GM21717 (cell line): ENCODE results near the gene IQCH.
A peak's percentile ranks its signal among the peaks of the same experiment; 100 is the strongest.

Experiments used
- ATAC-seq: cut with Tn5 transposase; IDR thresholded peaks from one replicate; pipeline ENCODE4 v1.9.1; 2021; ENCODE audit warnings: mild to moderate bottlenecking, moderate library complexity; ENCODE audit not compliant: unreplicated experiment

The IQCH gene

DNA sequence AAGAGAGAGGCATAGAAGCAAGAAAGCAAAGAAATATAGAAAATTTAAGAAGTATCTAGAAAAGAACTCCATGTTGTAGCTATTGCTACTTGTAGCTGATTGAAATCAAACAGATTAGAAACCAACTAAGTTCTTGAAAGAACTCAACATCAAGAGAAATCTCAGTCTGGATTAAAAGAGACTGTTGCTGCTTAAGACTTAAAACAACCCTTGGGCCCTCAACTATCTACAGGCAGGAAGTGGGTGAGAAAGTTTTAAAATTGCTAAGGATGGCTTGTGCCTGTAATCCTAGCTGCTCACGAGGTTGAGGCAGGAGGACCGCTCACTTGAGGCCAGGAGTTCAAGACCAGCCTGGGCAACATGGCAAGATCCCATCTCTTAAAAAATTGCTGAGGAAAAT, 227.1 kb downstream of the IQCH start:
- no peak for ATAC-seq

DNA sequence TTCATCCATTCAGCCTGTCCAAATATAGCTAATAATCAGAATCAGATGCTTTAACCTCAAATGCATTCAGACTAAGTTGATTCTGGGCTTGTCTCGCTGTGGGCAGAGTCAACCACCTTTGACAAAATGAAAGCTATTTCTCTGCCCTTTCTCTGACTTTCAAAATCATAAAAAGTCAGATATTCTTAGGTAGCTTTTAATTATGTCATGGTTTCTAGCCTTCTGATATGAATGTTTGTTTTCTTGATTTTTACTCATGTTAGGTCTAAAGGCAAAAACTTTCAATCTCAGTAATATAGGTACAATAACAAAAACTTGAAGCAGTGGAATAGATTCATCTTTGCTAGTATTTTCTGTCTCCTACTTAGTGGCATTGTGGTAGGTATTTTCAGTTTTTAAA, 241.0 kb downstream of the IQCH start:
- ATAC-seq: no peak

DNA sequence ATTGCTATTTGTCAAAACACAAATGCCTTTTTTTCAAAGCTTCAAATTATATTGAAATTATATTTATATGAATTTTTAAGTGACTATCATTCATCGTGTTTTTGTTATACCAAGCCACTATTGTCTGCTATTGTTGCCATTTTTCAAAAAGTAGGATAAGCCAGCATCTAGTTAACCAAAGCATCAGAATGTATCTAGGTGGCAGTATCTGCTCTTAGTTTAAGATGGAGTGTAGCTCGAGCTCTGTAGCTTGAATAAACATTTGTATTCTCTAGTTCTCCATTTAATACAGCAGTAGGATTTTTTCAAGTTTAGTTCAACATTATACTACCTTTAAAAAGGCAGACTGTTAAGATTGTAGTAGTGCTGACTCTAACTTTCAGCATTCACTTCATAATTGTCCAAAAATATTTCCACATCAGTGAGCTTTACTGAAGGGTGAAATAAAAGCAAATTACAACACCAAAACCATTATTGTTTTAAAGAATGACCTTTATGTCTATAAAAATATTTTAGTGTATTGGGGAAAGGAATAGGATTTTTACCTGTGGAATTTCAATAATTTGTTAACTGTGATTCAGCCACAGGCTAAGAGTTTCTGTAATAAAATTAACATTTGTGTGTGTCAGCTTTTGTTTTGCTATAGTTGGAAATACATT, 246.7 kb downstream of the IQCH start:
- no peak for ATAC-seq

DNA sequence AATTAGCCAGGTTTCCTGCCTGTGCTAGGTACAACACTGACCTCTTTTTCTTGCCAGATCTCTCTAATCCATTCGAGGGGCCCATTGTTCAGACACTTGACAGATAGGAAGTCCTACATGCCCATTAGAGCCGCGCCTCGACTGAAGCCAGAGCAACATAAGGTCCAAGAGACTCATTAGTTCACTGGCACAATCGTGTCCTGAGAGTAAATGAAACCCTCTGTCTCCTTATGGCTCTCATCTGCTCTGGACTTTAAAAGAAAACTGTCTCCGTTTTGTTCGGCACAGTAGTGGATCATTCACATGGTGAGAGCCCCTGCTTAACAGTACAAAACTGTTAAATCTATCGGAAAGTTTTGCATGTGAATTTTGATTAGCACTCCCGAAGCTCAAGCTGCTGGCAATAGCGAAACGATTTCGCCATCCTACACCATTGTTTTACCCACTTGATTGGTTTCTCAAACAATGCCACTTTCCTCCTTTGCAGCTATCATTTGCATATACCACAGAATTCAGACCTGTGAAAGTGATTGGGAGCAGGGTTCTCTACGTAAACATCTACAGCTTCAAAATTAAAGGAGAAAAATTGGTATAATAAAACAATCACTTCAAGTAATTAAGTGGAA, 247.4 kb downstream of the IQCH start:
- no peak for ATAC-seq

DNA sequence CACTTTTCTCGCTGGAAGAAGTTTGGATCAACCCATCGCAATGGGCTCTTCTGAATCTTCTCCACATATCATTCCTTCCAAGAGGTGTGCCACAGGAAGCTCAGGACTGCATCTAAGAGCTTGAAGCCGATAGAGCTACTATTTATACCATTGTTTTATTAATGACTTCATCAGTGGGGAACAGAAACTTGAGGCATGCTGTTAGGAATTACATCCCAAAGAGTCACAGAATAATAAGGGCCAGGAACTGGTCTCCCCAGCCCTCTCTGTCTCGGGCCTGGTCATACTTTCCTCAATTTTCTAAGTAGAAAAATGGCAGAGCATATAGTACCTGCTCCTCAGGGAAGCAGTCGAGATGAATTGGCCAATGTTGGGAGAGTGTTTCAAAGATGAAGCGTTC, 249.5 kb downstream of the IQCH start:
- no peak for ATAC-seq

DNA sequence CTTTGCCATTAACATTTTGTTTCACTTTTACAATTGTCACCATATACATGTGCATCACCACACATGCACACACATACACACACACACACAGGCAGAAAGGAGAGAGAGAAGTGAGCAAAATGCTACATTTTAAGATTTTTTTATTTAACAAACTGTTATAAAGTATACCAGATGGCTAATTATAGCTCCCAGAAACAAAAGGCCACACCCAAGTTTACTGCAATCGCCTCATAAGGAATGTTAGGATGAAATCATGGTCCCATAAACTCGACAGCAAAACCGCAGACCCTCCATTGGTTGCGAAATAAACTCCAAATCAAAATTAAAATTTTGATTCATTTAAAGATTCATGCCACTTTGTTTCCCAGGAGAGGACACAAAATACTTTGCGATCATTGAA, 250.2 kb downstream of the IQCH start:
- no peak for ATAC-seq

DNA sequence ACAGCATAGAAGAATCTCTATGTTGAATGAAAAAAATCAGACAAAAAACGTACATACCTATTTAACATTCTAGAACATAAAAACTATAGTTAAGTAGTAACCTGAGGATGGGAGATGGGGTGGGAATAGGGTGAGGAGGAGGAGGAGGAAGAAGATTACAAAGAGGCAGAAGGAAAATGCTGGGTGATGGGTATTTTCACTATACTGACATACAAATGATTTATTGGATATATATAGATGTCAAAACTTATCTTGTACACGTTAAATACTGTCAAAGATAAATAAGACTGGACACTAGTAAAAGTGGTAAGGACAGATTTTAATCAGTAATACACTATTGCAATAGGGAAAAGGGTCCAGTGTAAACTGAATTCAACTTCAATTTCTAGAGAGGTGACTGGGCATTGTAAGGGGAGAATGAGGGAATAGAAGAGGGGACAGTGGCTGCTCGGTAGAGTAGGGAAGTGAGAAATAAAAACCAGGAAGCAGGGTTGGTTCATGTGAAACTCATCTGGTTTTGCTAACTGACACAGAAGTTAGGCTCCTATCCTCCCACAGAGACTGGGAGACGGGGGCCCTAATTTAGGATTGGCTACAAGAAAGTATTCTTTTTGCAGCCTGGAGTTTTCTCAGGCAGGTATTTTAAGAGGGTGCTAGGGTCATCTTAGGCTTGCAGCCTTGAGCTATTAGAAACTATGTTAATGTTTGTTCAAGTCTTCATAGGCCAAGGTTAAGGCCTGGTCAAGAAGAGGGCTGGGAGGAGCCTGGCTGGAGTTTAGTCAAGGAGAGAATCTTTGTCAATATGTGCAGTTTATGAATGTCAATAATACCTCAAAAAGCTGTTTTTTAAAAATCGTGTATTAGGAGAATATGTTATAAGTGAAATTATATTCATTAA, 251.3 kb downstream of the IQCH start:
- ATAC-seq: no peak

DNA sequence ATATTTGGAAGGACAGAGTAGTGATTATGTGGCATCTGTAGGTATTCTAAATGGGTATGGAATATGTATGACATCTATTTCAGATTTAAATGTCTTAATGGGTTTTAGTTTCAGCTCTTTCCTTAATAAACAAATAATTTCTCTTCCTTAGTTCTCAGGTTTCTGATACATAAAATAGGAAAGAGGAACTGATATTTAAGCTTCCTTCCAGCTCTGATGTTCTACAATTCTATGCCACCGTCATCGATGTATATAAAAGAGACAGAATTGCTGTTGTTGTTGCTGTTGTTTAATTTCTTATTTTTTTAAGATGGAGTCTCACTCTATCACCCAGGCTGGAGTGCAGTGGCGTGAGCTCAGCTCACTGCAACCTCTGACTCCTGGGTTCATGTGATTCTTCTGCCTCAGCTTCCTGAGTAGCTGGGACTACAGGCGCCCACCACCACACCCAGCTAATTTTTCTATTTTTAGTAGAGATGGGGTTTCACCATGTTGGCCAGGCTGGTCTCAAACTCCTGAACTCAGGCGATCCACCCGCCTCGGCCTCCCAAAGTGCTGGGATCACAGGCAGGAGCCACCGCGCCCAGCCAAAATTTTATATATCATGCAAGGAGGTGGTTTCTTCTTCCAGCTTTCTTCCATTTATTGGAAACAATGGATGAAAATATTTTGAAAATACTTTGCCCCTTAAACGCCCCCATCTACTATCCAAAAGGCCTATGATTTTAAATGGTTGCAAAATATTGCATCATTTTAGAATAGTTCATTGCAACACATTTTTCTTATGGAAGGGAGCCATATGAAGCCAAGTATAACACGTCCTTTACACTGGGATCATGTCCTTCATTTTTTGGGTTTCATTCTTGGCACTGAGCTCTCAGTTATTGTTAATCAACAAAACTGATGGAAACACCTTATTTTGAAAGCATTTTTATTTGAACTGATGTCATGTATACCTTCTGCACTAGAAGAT, 252.5 kb downstream of the IQCH start:
- no peak for ATAC-seq

DNA sequence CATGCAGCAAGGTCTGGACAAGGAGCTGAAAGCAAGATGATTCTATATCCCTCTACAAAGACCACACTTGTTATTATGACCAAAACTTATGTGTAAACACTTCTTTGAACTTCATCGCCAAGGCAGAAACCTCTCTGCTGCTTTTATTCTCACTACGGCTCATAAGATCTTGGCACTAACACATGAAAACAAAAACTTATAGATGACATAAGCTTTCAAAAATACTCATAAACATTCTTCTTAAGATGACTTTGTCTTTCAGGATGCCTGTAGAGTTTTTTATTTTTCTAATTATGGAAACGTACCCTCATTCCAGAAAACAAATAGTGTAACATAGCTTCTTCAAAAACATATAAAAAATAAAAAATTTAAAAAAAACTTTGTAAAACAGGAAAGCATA, 253.8 kb downstream of the IQCH start:
- no peak for ATAC-seq

DNA sequence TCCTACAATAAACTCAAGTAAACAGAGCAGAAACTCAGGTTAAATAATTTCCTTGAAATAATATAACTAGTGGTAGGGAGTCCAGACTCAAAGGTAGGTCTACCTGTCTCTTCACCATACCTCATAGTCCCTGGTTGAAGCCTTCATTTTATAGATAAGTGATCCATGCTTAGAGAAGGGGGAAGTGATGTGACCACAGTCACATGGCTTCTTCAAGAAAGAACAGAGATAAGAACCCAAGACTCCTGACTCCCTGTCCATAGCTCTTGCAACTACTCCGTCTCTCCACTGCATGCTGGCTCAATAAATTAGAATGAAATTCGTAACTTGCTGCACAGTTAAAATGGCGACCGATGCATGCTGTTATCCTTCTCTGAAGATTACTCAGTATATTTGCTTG, 255.3 kb downstream of the IQCH start:
- no peak for ATAC-seq

DNA sequence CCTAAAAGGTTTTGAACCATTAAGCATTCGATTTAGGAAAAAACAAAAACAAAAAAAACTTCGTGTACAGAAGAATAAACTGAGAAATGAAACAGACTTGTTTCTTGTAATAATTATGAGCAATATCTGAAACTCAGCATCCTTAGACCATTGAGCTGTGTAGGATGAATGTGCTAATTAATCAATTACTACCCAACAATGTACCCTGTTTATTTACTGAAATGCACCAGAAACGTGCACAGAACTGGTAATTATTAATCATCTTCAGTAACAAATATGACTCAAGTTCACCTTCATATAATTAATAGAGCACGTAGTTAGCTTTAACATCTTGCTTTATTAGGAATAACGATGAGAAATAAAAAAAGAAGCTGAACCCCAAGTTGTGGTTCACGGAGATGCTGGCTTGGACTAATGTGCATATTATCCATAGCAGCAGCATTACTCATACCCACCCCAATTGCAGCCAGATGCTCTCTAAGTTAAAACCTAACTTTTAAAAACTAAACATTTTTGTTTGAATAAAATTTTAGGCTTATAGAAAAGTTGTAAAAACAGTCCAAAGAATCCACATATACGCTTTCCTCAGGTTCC, 256.1 kb downstream of the IQCH start:
- ATAC-seq: no peak

DNA sequence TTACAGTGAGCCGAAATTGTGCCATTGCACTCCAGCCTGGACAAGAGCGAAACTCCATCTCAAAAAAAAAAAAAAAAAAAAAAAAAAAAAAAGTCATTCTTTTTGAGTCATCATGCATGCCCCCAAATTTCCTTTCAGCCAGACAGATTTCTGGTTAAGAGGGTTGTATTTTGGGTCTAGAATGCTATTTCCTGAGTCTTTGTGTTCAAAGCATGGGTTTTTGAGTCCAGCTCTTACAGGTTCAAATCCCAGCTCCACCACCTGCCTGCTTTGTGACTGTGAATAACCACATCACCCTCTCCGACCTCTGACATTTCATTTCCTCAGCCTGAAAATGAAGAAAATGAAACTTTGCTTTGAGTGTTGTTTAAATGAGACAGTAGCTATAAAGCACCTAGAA, 257.0 kb downstream of the IQCH start:
- no peak for ATAC-seq

DNA sequence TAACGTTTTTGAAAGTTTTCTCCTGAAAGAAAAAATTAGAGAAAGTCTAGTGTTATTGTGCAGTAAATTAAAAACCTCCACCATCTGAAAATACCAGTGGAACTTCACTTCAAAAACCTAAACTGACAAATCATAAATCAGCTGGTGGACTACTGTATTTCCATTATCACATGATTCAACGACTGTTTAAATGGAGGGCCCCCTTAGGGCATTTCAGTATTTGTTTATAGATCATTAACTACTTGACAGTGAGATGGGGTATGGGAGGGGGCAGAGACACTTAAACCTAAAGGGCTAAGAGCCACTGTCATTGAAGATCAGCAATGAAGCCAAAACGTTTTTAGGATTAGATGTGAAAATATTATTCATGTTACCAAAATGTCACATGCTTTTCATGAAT, 257.6 kb downstream of the IQCH start:
- ATAC-seq: no peak

DNA sequence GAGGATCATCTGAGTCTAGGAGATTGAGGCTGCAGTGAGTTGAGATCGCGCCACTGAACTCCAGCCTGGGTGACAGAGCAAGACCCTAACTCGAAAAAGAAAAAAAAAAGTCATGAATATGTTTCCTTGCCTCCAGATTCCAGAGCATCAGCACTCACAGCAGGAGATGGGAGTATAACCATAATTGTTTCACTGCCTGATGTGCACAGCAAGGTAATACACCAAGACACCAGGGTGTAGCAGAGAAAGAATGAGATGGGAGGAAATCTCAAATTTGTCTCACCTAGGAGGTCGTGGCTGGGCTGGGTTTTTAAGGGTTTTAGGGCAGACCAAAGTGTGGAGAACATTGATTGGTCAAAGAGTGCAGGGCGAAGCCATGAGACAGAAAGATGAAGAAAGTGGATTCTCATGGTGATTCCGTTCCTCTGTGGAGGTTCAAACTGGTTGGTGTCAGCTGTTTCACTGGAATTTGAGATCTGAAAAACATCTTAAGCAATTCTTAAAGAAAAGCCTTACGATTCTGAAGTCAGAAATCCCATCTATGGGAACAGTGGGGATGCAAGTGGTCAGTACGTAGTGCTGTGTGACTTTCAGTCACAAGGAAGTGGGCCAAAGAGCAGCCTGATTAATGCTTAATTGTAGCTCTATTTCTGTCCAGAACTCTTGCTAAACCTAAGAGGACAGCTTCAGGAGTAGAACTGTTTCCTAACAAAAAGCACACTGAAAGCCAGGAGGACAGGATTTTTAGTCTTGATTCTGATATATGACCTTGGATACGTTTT, 258.5 kb downstream of the IQCH start:
- ATAC-seq: no peak

DNA sequence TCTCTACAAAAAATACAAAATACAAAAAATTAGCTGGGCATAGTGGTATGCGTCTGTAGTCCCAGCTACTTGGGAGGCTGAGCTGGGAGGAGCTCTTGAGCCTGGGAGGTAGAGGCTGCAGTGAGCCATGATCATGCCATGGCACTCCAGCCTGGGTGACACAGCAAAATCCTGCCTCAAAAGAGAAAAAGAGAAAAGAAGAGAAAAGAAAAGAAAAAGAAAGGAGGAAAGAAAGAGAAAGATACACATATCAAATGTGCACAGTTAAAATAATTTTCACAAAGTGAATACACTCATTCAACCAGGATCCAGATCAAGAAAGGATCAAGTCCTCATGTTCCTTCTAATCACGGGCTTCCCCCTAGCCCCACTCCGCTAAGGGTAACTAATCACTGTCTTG, 260.5 kb downstream of the IQCH start:
- ATAC-seq: no peak

DNA sequence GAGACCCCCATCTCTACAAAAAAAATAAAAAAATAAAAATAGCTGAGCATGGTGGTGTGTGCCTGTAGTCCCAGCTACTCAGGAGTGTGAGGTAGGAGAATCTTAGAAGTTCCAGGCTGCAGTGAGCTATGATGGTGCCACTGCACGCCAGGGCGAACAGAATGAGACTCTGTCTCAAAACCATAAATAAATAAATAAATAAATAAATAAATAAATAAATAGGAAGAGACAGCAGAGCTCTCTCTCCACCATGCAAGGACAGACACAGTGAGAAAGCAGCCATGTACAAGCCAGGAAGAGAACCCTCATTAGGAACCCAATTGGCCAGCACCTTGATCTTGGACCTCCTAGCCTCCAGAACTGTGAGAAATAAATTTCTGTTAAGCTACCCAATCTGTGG, 261.0 kb downstream of the IQCH start:
- no peak for ATAC-seq

DNA sequence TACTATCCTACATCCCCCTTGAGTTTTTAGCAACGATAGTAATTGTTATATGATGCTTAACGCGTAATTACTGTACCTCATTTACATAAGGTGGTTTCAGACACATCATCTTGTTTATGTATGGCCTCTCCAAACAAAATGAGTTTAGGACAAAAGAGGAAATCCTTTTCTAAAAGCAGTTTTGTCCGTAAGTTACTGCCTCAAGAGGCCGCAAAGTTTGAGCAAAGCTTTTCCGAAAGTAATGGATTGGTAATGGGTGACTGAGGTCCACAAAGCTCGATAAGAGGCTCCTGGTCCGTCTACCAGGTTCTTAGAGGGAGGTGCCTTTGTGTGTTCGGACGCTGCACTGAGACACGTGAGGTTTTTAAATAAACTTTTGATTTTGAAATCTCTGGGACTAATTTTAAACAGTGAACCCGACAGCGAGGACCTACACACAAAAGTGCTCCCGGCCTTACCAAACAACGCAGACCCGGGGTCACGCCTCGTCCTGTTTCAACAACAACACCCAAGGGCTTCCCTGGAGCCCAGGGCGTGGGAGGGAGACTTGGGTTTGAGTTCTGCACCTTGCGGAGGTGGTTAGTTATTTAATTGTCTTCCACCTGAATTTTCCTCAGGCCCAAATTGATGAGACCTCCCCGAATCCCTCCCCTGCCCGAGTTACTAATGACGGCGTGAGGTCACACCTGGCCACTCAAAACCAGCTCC, 265.9 kb downstream of the IQCH start:
- no peak for ATAC-seq

DNA sequence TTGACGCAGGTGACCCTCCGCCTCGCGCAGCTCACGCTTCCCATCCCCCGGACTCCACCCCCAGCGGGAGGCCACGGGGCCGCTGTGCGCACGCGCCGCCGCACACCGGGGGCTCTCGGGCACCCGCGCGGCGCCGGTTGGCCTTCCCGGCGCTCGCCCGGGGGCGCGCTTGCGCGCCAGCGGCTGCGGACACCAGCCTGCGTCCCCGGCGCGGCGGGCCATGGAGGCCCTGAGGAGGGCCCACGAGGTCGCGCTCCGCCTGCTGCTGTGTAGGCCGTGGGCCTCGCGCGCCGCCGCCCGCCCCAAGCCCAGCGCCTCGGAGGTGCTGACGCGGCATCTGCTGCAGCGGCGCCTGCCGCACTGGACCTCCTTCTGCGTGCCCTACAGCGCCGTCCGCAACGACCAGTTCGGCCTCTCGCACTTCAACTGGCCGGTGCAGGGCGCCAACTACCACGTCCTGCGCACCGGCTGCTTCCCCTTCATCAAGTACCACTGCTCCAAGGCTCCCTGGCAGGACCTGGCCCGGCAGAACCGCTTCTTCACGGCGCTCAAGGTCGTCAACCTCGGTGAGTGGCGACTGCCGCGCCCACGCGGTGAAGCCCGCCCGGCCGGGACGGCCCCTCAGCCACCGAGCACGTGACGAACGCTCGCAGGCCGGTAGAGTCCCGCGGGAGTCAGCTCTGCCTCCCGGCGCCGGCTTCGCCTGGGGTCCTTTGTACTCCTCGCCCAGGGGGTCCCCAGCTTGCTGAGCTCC, 266.6 kb downstream of the IQCH start, which contains the start of gene C15orf61:
TSS of gene C15orf61 (plus strand) at position 103 of the 754 bp plus-strand sequence. CDS start at position 221, 118 bp downstream.
- ATAC-seq: peak; percentile 63
